Activated CD4-positive, alpha-beta memory T cell treated with anti-CD3 and anti-CD28 coated beads for 36 hours (primary cell): ENCODE data around the gene E2F2. TPM values are rescaled to one million over a fixed set of nuclear protein-coding genes. Genes with fewer than 3 reads are reported as not detected.
A peak's percentile ranks its signal among the peaks of the same experiment; 100 is the strongest.

Source experiments
- CTCF ChIA-PET: fragments of 350-600 bp; sonication (Branson Sonifier 250); formaldehyde crosslinking; loops from one replicate; lab custom pipeline; 2021; ENCODE audit warnings: antibody characterized with exemption, inconsistent platforms; lab: Charles Lee
- POLR2A ChIA-PET: fragments of 350-600 bp; sonication (Branson Sonifier 250); formaldehyde crosslinking; loops from one replicate; lab custom pipeline; 2021; ENCODE audit warnings: antibody characterized with exemption; lab: Charles Lee
- DNase-seq: peaks from one replicate; pipeline ENCODE4 v3.0.0-alpha.2; 2020
- H3K27ac Mint-ChIP-seq: one replicate; pipeline ENCODE4 v1.8.0; 2021; ENCODE audit warnings: mixed read lengths
- H3K27me3 Mint-ChIP-seq: one replicate; pipeline ENCODE4 v1.8.0; 2021; ENCODE audit warnings: mixed read lengths
- H3K36me3 Mint-ChIP-seq: one replicate; pipeline ENCODE4 v1.8.0; 2021; ENCODE audit warnings: mixed read lengths
- H3K4me1 Mint-ChIP-seq: one replicate; pipeline ENCODE4 v1.8.0; 2021; ENCODE audit warnings: low read depth, mixed read lengths
- H3K4me3 Mint-ChIP-seq: one replicate; pipeline ENCODE4 v1.8.0; 2021; ENCODE audit warnings: mild to moderate bottlenecking, mixed read lengths
- H3K9me3 Mint-ChIP-seq: one replicate; pipeline ENCODE4 v1.8.0; 2021; ENCODE audit warnings: mixed read lengths
- intact Hi-C: fragments of 100-400 bp; cut with micrococcal nuclease; formaldehyde crosslinking; loops from one replicate; pipeline ENCODE4 v1.15.1; 2023
- total RNA-seq, 2 experiments: library from RNA; stranded (reverse); gene quantifications; one replicate each; pipeline ENCODE4 v1.2.3, GENCODE V29; 2021

The E2F2 gene
- total RNA-seq, 2 experiments from 2014 or later: 22.1 to 26.3 TPM

- ChIA-PET CTCF (interaction anchor here (0.9 to 23.7 kb wide), 19 partner anchors 9 to 137 kb away, joined by 3 to 913 read pairs (median 5); partner anchors contain the start of genes E2F2 and RPL11), POLR2A (interaction anchor here (1.8 to 2.2 kb wide), 3 partner anchors 22 to 81 kb away, joined by 7 to 12 read pairs (median 10); no protein-coding TSS in a partner anchor)
- Mint-ChIP-seq H3K27ac (peak overlapping the region; percentile 82), H3K4me1 (peaks cover 50% of the 10 kb centered on the region), H3K4me3 (peak overlapping the region; percentile 81), H3K9me3 (no peaks in the 10 kb centered on the region), H3K27me3 (no peaks in the 10 kb centered on the region), H3K36me3 (peaks cover 13% of the 10 kb centered on the region)
- no peak for DNase-seq
- intact Hi-C loops: no loop called here
Measured at GRCh38 chr1:23555270-23555985, 24.4 kb upstream of the E2F2 start.

DNA sequence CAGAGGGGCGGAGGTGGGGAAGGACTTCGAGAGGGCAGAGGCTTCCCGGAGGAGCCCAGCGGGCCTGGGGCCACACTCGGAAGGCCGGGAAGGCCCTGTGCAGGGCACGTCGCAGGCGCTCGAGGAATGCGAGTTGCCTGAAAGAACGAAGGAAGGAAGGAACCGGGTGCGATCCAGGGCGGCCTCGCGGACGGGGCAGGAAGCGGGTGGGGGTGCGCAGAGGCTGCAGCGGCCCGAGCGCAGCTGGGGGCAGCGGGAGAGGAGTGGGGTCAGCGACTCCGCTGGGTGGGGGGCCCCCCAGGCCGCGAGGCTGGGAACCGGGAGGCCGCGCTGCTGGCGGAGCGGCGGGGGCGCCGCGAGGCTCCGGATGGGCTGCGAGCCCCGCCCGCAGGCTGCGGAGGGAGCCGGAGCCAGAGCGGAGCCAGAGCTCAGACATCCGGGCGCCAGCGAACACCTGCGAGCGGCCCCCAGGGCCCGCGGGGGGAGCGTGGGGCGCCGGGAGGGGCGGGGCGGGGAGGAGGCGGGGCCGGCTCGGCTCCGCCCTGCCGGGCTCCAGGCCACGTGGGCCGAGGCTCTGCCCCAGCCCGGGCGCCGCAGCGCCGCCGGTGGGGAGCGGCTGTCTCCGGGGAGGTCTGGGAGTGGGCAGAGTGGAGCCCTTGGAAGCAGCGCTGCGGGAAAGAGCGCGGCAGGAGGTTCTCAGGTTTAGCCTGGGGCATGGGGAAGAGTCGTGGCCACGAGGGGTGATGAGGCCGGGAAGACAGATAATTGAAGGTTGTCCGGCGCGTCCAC lies 23.6 kb upstream of the E2F2 start:
- H3K4me3 Mint-ChIP-seq: peak overlapping the region; percentile 81
- H3K4me1 Mint-ChIP-seq: peaks cover 43% of the 10 kb centered on the region
- ChIA-PET CTCF (interaction anchor here (0.9 to 23.7 kb wide), 19 partner anchors 10 to 137 kb away, joined by 3 to 913 read pairs (median 5); partner anchors contain the start of genes E2F2 and RPL11), POLR2A (interaction anchor here (1.8 to 2.2 kb wide), 3 partner anchors 22 to 82 kb away, joined by 7 to 12 read pairs (median 10); no protein-coding TSS in a partner anchor)
- peaks cover 13% of the 10 kb centered on the region for H3K36me3 Mint-ChIP-seq
- intact Hi-C loops: no loop called here
- H3K27ac Mint-ChIP-seq: peak overlapping the region; percentile 82
- no peaks in the 10 kb centered on the region for H3K27me3 Mint-ChIP-seq
- peak; percentile 92 for DNase-seq
- no peaks in the 10 kb centered on the region for H3K9me3 Mint-ChIP-seq

GRCh38 chr1:23554127-23554480 lies 23.1 kb upstream of the E2F2 start:
- ChIA-PET POLR2A (interaction anchor here (1.8 to 2.2 kb wide), 2 partner anchors 23 to 83 kb away, joined by 7 to 10 read pairs; no protein-coding TSS in a partner anchor), CTCF (interaction anchor here (1.0 to 23.7 kb wide), 12 partner anchors 9 to 138 kb away, joined by 3 to 913 read pairs (median 8); partner anchors contain the start of gene RPL11)
- peak overlapping the region; percentile 79 for H3K27ac Mint-ChIP-seq
- H3K9me3 Mint-ChIP-seq: no peaks in the 10 kb centered on the region
- H3K4me1 Mint-ChIP-seq: peaks cover 40% of the 10 kb centered on the region
- no peaks in the 10 kb centered on the region for H3K27me3 Mint-ChIP-seq
- intact Hi-C loops: no loop called here
- peaks cover 13% of the 10 kb centered on the region for H3K36me3 Mint-ChIP-seq
- DNase-seq: no peak
- peak overlapping the region; percentile 80 for H3K4me3 Mint-ChIP-seq

- Mint-ChIP-seq H3K36me3 (peaks cover 12% of the 10 kb centered on the region), H3K4me3 (peak overlapping the region; percentile 80), H3K4me1 (peaks cover 40% of the 10 kb centered on the region), H3K9me3 (no peaks in the 10 kb centered on the region), H3K27me3 (no peaks in the 10 kb centered on the region), H3K27ac (peak overlapping the region; percentile 79)
- ChIA-PET POLR2A (interaction anchor here (0.7 to 2.2 kb wide), 2 partner anchors 74 to 83 kb away, joined by 5 to 10 read pairs; no protein-coding TSS in a partner anchor), CTCF (interaction anchor here (1.5 to 23.7 kb wide), 6 partner anchors 9 to 82 kb away, joined by 4 to 913 read pairs (median 16); no protein-coding TSS in a partner anchor)
- no peak for DNase-seq
- intact Hi-C loops: no loop called here
Measured at GRCh38 chr1:23553231-23554126, 22.4 kb upstream of the E2F2 start.

- H3K4me1 Mint-ChIP-seq: peaks cover 29% of the 10 kb centered on the region
- POLR2A ChIA-PET: no interaction called here
- intact Hi-C loops: no loop called here
- no peak overlapping the region for H3K27ac Mint-ChIP-seq
- CTCF ChIA-PET: interaction anchor here (23.7 kb wide), 1 partner anchor 84 kb away, joined by 913 read pairs; no protein-coding TSS in a partner anchor
- H3K36me3 Mint-ChIP-seq: no peaks in the 10 kb centered on the region
- no peak overlapping the region for H3K4me3 Mint-ChIP-seq
- no peak for DNase-seq
- no peaks in the 10 kb centered on the region for H3K27me3 Mint-ChIP-seq
- H3K9me3 Mint-ChIP-seq: no peaks in the 10 kb centered on the region
Measured at GRCh38 chr1:23551849-23552248, 20.8 kb upstream of the E2F2 start.

GRCh38 chr1:23548704-23549143 lies 17.7 kb upstream of the E2F2 start:
- Mint-ChIP-seq H3K27ac (no peak overlapping the region), H3K4me1 (peaks cover 4% of the 10 kb centered on the region), H3K36me3 (no peaks in the 10 kb centered on the region), H3K27me3 (no peaks in the 10 kb centered on the region), H3K4me3 (no peak overlapping the region), H3K9me3 (no peaks in the 10 kb centered on the region)
- intact Hi-C loops: no loop called here
- DNase-seq: no peak
- ChIA-PET CTCF (interaction anchor here (1.0 to 23.7 kb wide), 6 partner anchors 9 to 143 kb away, joined by 3 to 913 read pairs (median 4); partner anchors contain the start of gene RPL11), POLR2A (no interaction called here)

DNA sequence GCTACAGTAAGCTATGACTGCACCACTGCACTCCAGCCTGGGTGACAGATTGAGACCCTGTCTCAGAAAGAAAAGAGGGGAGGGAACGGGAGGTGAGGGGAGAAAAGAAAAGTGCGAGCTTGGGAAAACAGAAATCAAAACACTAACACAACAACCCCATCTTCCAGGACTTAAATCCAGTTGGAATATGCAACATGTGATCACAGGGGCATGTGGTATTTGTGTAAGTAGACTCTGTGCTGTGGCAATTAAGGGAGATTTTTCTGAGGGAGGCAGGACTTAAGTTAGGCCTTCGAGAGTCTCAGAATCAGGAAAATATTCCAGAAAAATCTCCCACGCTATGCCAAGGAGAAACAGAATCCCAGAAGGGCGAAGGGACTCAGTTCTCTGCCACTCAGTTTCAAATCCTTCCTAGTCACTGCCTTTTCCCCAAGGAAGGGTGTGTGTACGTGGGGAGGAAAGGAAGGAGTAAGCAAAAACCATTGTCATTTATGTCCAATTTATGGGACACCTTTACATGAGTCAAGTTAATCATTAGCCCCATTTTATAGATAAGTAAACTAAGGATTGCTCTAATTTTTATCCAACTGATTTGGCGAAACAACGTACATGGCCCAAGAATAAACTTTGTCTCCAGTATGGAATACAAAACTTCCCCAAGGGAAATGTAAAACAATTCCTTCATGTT lies 16.0 kb upstream of the E2F2 start:
- CTCF ChIA-PET: interaction anchor here (0.8 to 23.7 kb wide), 3 partner anchors 88 to 118 kb away, joined by 3 to 913 read pairs (median 6); no protein-coding TSS in a partner anchor
- POLR2A ChIA-PET: no interaction called here
- Mint-ChIP-seq H3K36me3 (no peaks in the 10 kb centered on the region), H3K9me3 (no peaks in the 10 kb centered on the region), H3K27me3 (no peaks in the 10 kb centered on the region), H3K4me1 (peaks cover 2% of the 10 kb centered on the region), H3K4me3 (no peak overlapping the region), H3K27ac (no peak overlapping the region)
- no peak for DNase-seq
- intact Hi-C loops: no loop called here

DNA sequence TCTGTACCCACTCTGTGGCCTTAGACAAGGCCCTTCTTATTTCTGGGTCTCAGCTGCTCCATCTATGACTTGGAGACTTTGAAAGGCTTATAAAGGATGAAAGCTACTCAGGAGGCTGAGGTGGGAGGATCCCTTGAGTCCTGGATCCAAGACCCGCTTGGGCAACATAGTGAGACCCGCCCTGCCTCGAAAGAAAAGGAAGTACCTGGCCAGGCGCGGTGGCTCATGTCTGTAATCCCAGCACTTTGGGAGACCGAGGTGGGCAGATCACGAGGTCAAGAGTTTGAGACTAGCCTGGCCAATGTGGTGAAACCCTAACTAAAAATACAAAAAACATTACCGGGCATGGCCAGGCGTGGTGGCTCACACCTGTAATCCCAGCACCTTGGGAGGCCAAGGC lies 14.8 kb upstream of the E2F2 start:
- DNase-seq: no peak
- ChIA-PET CTCF (interaction anchor here (0.7 to 23.7 kb wide), 12 partner anchors 9 to 119 kb away, joined by 3 to 913 read pairs (median 6); partner anchors contain the start of gene ASAP3), POLR2A (interaction anchor here (0.7 to 2.0 kb wide), 2 partner anchors 91 to 1110 kb away, joined by 3 to 9 read pairs; no protein-coding TSS in a partner anchor)
- H3K4me1 Mint-ChIP-seq: peaks cover 2% of the 10 kb centered on the region
- intact Hi-C loops: no loop called here
- no peak overlapping the region for H3K4me3 Mint-ChIP-seq
- H3K27me3 Mint-ChIP-seq: no peaks in the 10 kb centered on the region
- H3K9me3 Mint-ChIP-seq: no peaks in the 10 kb centered on the region
- H3K36me3 Mint-ChIP-seq: no peaks in the 10 kb centered on the region
- H3K27ac Mint-ChIP-seq: no peak overlapping the region

DNA sequence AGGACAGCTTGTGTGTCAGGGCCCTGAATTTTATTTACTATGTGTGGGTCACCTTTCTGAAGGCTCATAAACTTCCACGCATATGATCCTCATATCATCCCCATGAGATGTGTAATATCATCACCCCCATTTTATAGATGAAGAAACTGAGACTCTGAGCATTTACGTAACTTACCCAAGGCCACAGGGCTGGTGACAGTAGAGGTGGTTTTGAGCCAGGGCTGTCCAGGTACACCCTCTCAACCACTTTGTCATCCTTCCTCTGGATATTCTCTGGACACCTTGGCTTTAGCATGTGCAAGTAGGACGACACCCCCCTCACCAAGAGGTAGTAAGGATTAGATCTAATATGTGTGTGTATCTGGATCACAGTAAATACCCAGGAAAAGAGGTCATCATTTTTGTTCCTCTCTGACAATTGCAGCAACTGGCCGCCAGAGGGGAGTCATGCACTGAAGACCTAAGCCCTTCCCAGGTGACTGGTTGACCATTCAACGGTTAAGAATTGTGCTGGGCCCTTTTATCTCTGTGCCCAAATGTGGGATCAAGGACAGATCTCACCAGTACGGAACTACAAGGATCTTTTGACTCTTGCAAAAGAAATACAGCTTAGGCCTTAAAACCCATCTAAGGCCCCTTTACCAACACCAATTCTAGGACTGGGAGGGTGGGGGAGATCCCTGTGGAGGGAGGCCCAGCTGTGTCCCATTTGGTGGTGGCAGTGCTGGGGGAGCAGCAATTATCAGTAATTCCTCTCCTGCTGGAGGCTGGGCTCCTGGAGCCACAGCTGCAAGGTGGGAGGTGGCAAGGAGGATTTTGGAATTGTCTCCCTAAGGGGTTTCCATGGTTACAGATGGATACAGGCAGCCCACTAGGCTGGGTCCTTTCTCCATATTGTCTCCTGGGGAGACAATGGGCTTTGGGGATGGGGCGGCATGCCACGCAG lies 13.7 kb upstream of the E2F2 start:
- H3K27ac Mint-ChIP-seq: no peak overlapping the region
- ChIA-PET POLR2A (interaction anchor here (0.6 to 2.0 kb wide), 3 partner anchors 15 to 93 kb away, joined by 3 to 9 read pairs (median 3); partner anchors contain the start of gene ID3), CTCF (interaction anchor here (0.7 to 23.7 kb wide), 27 partner anchors 10 to 210 kb away, joined by 3 to 913 read pairs (median 4); partner anchors contain the start of gene ID3)
- H3K36me3 Mint-ChIP-seq: no peaks in the 10 kb centered on the region
- H3K4me1 Mint-ChIP-seq: peaks cover 5% of the 10 kb centered on the region
- H3K4me3 Mint-ChIP-seq: no peak overlapping the region
- H3K9me3 Mint-ChIP-seq: no peaks in the 10 kb centered on the region
- peak; percentile 84 for DNase-seq
- no peaks in the 10 kb centered on the region for H3K27me3 Mint-ChIP-seq
- intact Hi-C loops: loop anchor here (1.0 kb wide), 1 partner anchor 93 kb away; no protein-coding TSS in a partner anchor
